CD4-positive, alpha-beta T cell treated with Interleukin-2 at 100 ng/mL for 4 hours (primary cell): ENCODE measurements around the gene HOMEZ.

Source experiments
- DNase-seq: peaks from one replicate; pipeline ENCODE4 v3.0.0-alpha.2; 2020; ENCODE audit warnings: low spot score

HOMEZ gene

GRCh38 chr14:23307687-23308644, 22.0 kb upstream of the HOMEZ start:
- no peak for DNase-seq

- DNase-seq, result no peak
These were observed 21.2 kb upstream of the HOMEZ start for GRCh38 chr14:23307146-23307530.

GRCh38 chr14:23306412-23307145, 20.6 kb upstream of the HOMEZ start, which contains the start of gene BCL2L2:
Gene BCL2L2, plus strand, starts transcription at chr14:23306833. Its CDS starts 935 bp downstream, at chr14:23307768.
- no peak for DNase-seq

- peak; percentile 84 for DNase-seq
These were observed 16.6 kb upstream of the HOMEZ start, which contains the start of gene PPP1R3E for GRCh38 chr14:23302290-23303225. Gene PPP1R3E, minus strand, starts transcription at chr14:23302859. Its CDS starts 283 bp downstream, at chr14:23302576.

- DNase-seq, result no peak
These were observed 16.0 kb upstream of the HOMEZ start for GRCh38 chr14:23301969-23302289.

GRCh38 chr14:23301288-23301968, 15.5 kb upstream of the HOMEZ start:
- DNase-seq, result peak; percentile 97

GRCh38 chr14:23300687-23301223, 14.8 kb upstream of the HOMEZ start:
- no peak for DNase-seq

- DNase-seq, result peak; percentile 14
These were observed 14.2 kb upstream of the HOMEZ start for GRCh38 chr14:23299986-23300686.

- DNase-seq, result peak; percentile 42
These were observed 13.5 kb upstream of the HOMEZ start for GRCh38 chr14:23299211-23299957.

- DNase-seq, result no peak
These were observed 11.8 kb upstream of the HOMEZ start for GRCh38 chr14:23297611-23298277.

GRCh38 chr14:23297096-23297495, 11.2 kb upstream of the HOMEZ start:
- DNase-seq, result no peak

GRCh38 chr14:23296012-23296777, 10.3 kb upstream of the HOMEZ start:
- no peak for DNase-seq

- DNase-seq, result peak; percentile 67
These were observed 9.0 kb upstream of the HOMEZ start for GRCh38 chr14:23294734-23295561.

- DNase-seq, result no peak
These were observed 1.1 kb upstream of the HOMEZ start for GRCh38 chr14:23286902-23287479.

- DNase-seq, result peak; percentile 12
These were observed 357 bp downstream of the HOMEZ start for GRCh38 chr14:23285530-23286019.

- peak; percentile 8 for DNase-seq
These were observed 1.0 kb downstream of the HOMEZ start for GRCh38 chr14:23284654-23285529.
